Gastroesophageal sphincter (tissue), 4 donors: Measurements from ENCODE around the gene ARHGEF3. TPM values are rescaled to one million over a fixed set of nuclear protein-coding genes. Genes with fewer than 3 reads are reported as not detected.
"Not testable (repeated sequence)": the region's sequence is repeated elsewhere in the genome, so short reads cannot be mapped to it uniquely, and the experiment has no call there.

Experiments
- ATAC-seq: fragments of 150-250 bp; one replicate; pipeline ENCODE4 v1.9.1; 2016; ENCODE audit warnings: mild to moderate bottlenecking, moderate library complexity
- H3K27ac ChIP-seq, 4 donors: fragments of 200-600 bp; sonication (generic) in 3 of 4; 1 replicate in 3 of 4; 2 replicates in 1 of 4; pipeline ENCODE4 v1.5.1; 2016 to 2019
- H3K27me3 ChIP-seq: fragments of 200-600 bp; sonication (generic); one replicate; pipeline ENCODE4 v1.5.1; 2019
- H3K36me3 ChIP-seq, 2 donors: fragments of 200-600 bp; sonication (generic); one replicate each; pipeline ENCODE4 v1.5.1; 2019; ENCODE audit warnings: control low read depth in 1 of 2
- H3K4me1 ChIP-seq, 3 donors: fragments of 200-600 bp; sonication (generic); 1 replicate in 2 of 3; 2 replicates in 1 of 3; pipeline ENCODE4 v1.5.1; 2016 to 2019; ENCODE audit warnings: control low read depth in 2 of 3
- H3K4me3 ChIP-seq, 2 donors: fragments of 200-600 bp; sonication (generic); one replicate each; pipeline ENCODE4 v1.5.1; 2019; ENCODE audit warnings: mild to moderate bottlenecking in 1 of 2, moderate library complexity in 1 of 2
- H3K9me3 ChIP-seq, 3 donors: fragments of 200-600 bp; sonication (generic); one replicate each; pipeline ENCODE4 v1.5.1; 2017 to 2019; ENCODE audit warnings: control low read depth in 2 of 3
- EP300 ChIP-seq: sonication (generic); formaldehyde crosslinking; IDR thresholded peaks from one replicate; pipeline ENCODE4 v1.6.1; 2017; ENCODE audit warnings: antibody characterized with exemption, mild to moderate bottlenecking
- POLR2A ChIP-seq, 2 donors: fragments of 450-650 bp; IDR thresholded peaks; one replicate each; pipeline ENCODE4 v1.6.1; 2017; ENCODE audit warnings: antibody characterized with exemption in 2 of 2, mild to moderate bottlenecking in 2 of 2, moderate library complexity in 1 of 2
- POLR2AphosphoS5 ChIP-seq: sonication (generic); formaldehyde crosslinking; IDR thresholded peaks from one replicate; pipeline ENCODE4 v1.6.1; 2017; ENCODE audit warnings: antibody characterized with exemption
- WGBS, 2 donors: methylation state at CpG; one replicate each; pipeline ENCODE4 v1.1.5; 2018; ENCODE audit warnings: low coverage in 1 of 2; 5-methylcytosine and 5-hydroxymethylcytosine counted together
- total RNA-seq, 4 donors: library from RNA; depleted of rRNA; stranded (reverse); fragments of >200 nt; gene quantifications; one replicate each; pipeline ENCODE4 v1.1.0, GENCODE V29; 2016
- TF ChIP-seq, protein P1 (sequence below), 4 experiments: fragments of 200-600 bp in 2 of 4; fragments of 450-650 bp in 2 of 4; sonication (generic) in 1 of 4; IDR thresholded peaks; one replicate each; pipeline ENCODE4 v1.5.1; 2017 to 2019; ENCODE audit warnings: antibody characterized with exemption in 4 of 4, mild to moderate bottlenecking in 2 of 4, moderate library complexity in 2 of 4

Gene ARHGEF3
- total RNA-seq, 4 donors from 2014 or later, result 10.1 to 21.6 (median 10.5) TPM

DNA sequence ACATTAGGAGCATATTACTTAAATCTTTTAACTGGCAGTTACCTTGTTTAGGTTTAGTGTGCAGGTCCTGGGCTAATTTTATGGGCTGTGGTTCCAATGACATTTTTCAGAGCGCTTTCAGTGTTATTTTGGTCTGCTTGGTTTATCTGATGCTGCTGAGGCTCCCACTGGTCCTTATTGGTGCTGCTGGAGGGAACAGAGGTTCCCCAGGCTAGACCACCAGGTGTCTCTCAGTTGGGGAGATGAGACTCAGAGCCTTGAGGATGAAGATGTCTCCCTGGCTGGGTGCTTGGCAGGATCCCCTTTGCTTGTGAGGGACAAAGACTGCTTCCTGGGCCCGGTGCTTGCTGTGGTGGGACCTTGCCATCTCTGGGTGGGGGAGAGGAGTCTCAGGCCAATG lies 90.4 kb downstream of the ARHGEF3 start:
- H3K27ac ChIP-seq, result no peak overlapping the region
- no peaks in the 10 kb centered on the region for H3K36me3 ChIP-seq
- no peak for ATAC-seq
- 67 to 100% methylated on average over 1 of the region's 2 CpGs for WGBS, 2 donors
- no peak for TF ChIP-seq POLR2AphosphoS5
- TF ChIP-seq EP300, result no peak
- no peak for TF ChIP-seq POLR2A (IDR thresholded peaks at IDR 0.05)
- TF ChIP-seq, protein P1, sequence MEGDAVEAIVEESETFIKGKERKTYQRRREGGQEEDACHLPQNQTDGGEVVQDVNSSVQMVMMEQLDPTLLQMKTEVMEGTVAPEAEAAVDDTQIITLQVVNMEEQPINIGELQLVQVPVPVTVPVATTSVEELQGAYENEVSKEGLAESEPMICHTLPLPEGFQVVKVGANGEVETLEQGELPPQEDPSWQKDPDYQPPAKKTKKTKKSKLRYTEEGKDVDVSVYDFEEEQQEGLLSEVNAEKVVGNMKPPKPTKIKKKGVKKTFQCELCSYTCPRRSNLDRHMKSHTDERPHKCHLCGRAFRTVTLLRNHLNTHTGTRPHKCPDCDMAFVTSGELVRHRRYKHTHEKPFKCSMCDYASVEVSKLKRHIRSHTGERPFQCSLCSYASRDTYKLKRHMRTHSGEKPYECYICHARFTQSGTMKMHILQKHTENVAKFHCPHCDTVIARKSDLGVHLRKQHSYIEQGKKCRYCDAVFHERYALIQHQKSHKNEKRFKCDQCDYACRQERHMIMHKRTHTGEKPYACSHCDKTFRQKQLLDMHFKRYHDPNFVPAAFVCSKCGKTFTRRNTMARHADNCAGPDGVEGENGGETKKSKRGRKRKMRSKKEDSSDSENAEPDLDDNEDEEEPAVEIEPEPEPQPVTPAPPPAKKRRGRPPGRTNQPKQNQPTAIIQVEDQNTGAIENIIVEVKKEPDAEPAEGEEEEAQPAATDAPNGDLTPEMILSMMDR (IDR thresholded peaks at IDR 0.05), result no peak
- H3K9me3 ChIP-seq, result peaks cover 0 to 11% (median 0%) of the 10 kb centered on the region in 3 donors
- H3K4me3 ChIP-seq, result no peak overlapping the region
- H3K27me3 ChIP-seq, result no peaks in the 10 kb centered on the region
- H3K4me1 ChIP-seq, result no peaks in the 10 kb centered on the region

DNA sequence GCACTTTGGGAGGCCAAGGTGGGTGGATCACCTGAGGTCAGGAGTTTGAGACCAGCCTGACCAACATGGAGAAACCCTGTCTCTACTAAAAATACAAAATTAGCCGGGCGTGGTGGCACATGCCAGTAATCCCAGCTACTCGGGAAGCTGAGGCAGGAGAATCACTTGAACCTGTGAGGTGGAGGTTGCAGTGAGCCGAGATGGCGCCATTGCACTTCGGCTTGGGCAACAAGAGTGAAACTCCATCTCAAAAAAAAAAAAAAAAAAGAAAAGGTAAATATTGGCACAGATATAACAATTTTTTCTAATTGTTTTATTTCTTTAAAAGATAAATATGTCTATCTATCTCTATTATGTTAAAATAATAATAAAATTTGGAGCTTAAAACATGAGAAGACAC lies 94.3 kb downstream of the ARHGEF3 start:
- not testable (repeated sequence) for H3K9me3 ChIP-seq, H3K36me3 ChIP-seq, H3K27me3 ChIP-seq, H3K27ac ChIP-seq, H3K4me1 ChIP-seq, H3K4me3 ChIP-seq, ATAC-seq
- 81 to 89% methylated on average over 6 of the region's 6 CpGs for WGBS, 2 donors

DNA sequence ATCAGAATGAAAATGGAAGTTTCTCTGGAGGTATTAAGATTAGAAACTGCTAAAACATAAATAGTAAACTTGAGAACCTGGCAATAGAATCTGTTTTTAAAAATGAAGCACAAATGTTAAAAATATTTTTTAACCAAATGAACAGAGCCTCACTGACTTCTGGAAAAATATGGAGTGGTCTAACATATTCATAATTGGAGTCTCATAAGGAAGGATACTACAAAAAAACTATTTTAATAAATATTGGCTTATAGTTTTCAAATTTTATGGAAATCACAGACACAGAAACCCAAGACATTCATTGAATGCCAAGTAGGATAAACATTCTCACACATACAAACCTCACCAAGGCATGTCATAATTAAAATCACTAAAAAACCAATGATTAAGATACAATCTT lies 95.1 kb downstream of the ARHGEF3 start:
- H3K27ac ChIP-seq, result no peak overlapping the region
- H3K9me3 ChIP-seq, result no peaks in the 10 kb centered on the region
- no peak overlapping the region for H3K4me3 ChIP-seq
- H3K4me1 ChIP-seq, result peaks cover 0 to 8% (median 0%) of the 10 kb centered on the region in 3 donors
- no peak for ATAC-seq
- TF ChIP-seq EP300, result no peak
- TF ChIP-seq, protein P1 (IDR thresholded peaks at IDR 0.05), result no peak
- TF ChIP-seq POLR2AphosphoS5, result no peak
- no peak for TF ChIP-seq POLR2A (IDR thresholded peaks at IDR 0.05)
- H3K36me3 ChIP-seq, result no peaks in the 10 kb centered on the region
- H3K27me3 ChIP-seq, result no peaks in the 10 kb centered on the region

DNA sequence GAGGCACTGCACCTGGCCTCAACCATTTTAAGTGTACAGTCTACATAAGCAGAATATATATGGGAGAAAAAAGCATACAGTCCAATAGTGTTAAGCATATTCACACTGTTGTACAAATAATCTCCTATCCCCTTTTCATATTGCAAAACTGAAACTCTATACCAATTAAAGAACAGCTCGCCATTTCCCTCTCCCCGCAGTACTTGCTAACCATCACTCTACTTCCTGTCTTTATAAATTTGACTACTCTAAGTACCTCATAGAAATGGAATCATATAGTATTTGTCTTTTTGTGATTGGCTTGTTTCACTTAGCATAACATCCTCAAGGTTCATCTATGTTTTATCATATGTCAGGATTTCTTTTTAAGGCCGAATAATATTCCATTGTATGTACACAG lies 97.0 kb downstream of the ARHGEF3 start:
- no peak for ATAC-seq
- Histone ChIP-seq H3K36me3 (no peaks in the 10 kb centered on the region), H3K27ac (no peak overlapping the region), H3K27me3 (no peaks in the 10 kb centered on the region), H3K4me1 (peaks cover 0 to 8% (median 0%) of the 10 kb centered on the region in 3 donors), H3K4me3 (no peak overlapping the region), H3K9me3 (no peaks in the 10 kb centered on the region)
- 92 to 94% methylated on average over 3 of the region's 3 CpGs for WGBS, 2 donors
- no peak for TF ChIP-seq POLR2A (IDR thresholded peaks at IDR 0.05)
- no peak for TF ChIP-seq EP300
- TF ChIP-seq POLR2AphosphoS5, result no peak
- TF ChIP-seq, protein P1 (IDR thresholded peaks at IDR 0.05), result no peak

DNA sequence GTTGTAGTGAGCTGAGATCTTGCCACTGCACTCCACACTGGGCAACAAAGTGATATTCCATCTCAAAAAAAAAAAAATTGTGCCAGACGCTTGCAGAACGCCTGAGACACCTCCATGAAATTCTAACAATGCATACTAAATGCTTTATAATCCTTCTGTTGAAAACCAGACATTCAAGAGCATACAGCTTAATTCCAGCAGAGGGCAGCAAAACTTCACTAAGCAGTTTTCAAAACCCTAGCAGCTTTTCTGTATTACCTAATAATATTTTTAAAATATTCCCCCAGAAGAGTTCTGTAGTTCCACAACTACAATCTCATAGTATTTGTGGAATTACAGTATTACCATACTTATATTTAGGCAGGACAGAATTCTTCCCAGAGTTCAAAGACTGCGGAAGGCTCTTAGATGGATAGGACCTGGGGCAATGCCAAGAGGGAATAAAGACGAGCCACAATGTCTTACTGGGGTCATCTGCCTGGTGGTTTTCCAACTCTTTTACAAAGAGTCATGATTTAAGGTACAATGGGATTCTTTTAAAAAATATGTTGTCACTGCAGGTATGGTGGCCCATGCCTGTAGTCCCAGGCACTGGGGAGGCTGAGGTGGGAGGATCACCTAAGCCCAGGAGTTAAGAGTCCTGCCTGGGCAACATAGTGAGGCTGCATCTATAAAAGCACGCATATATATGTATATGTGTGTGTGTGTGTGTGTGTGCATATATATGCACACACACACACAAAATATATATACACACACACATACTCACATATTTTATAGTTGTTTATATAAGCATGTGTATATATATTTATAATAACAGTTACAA lies 99.0 kb downstream of the ARHGEF3 start:
- Histone ChIP-seq H3K27me3 (no peaks in the 10 kb centered on the region), H3K36me3 (no peaks in the 10 kb centered on the region), H3K27ac (no peak overlapping the region), H3K9me3 (no peaks in the 10 kb centered on the region), H3K4me3 (no peak overlapping the region), H3K4me1 (peaks cover 0 to 8% (median 0%) of the 10 kb centered on the region in 3 donors)
- WGBS, 2 donors, result 0 to 29% methylated on average over 2 to 5 of the region's 5 CpGs
- peak; percentile 71 for ATAC-seq
- TF ChIP-seq, protein P1 (IDR thresholded peaks at IDR 0.05), result peak; percentile 85 to 91 (median 88)
- TF ChIP-seq POLR2AphosphoS5, result no peak
